EH (cell line): ENCODE results near the gene MCCC2.
"Not testable (repeated sequence)": the region's sequence is repeated elsewhere in the genome, so short reads cannot be mapped to it uniquely, and the experiment has no call there.

ENCODE experiments used
- DNase-seq: peaks from one replicate; pipeline ENCODE4 v3.0.0-alpha.2; 2015; ENCODE audit warnings: low read depth

Gene MCCC2

GRCh38 chr5:71662381-71662780 lies 75.2 kb downstream of the MCCC2 start:
- no peak for DNase-seq

- DNase-seq = peak; percentile 18
Observed at GRCh38 chr5:71663191-71663969, 76.2 kb downstream of the MCCC2 start.

GRCh38 chr5:71664615-71665014 lies 77.5 kb downstream of the MCCC2 start:
- not testable (repeated sequence) for DNase-seq

- DNase-seq = no peak
Observed at GRCh38 chr5:71666321-71666720, 79.2 kb downstream of the MCCC2 start.

GRCh38 chr5:71677977-71678376 lies 90.8 kb downstream of the MCCC2 start:
- no peak for DNase-seq

GRCh38 chr5:71679714-71680113 lies 92.6 kb downstream of the MCCC2 start:
- DNase-seq = no peak

GRCh38 chr5:71680510-71680909 lies 93.4 kb downstream of the MCCC2 start:
- DNase-seq = no peak

- no peak for DNase-seq
Observed at GRCh38 chr5:71681296-71681695, 94.2 kb downstream of the MCCC2 start.

- DNase-seq = no peak
Observed at GRCh38 chr5:71684309-71684708, 97.2 kb downstream of the MCCC2 start.

GRCh38 chr5:71693828-71694427 lies 106.8 kb downstream of the MCCC2 start:
- DNase-seq = no peak

GRCh38 chr5:71695071-71695470 lies 107.9 kb downstream of the MCCC2 start:
- no peak for DNase-seq

GRCh38 chr5:71695595-71695994 lies 108.5 kb downstream of the MCCC2 start:
- DNase-seq = peak; percentile 9

- no peak for DNase-seq
Observed at GRCh38 chr5:71697967-71698366, 110.8 kb downstream of the MCCC2 start.

GRCh38 chr5:71699233-71699632 lies 112.1 kb downstream of the MCCC2 start:
- no peak for DNase-seq

GRCh38 chr5:71699751-71700150 lies 112.6 kb downstream of the MCCC2 start:
- no peak for DNase-seq

- no peak for DNase-seq
Observed at GRCh38 chr5:71700803-71701202, 113.7 kb downstream of the MCCC2 start.

- no peak for DNase-seq
Observed at GRCh38 chr5:71701407-71701806, 114.3 kb downstream of the MCCC2 start.

GRCh38 chr5:71703941-71704340 lies 116.8 kb downstream of the MCCC2 start:
- no peak for DNase-seq

- DNase-seq = peak; percentile 51
Observed at GRCh38 chr5:71705421-71705820, 118.3 kb downstream of the MCCC2 start.

GRCh38 chr5:71706906-71707305 lies 119.8 kb downstream of the MCCC2 start:
- DNase-seq = no peak
